K562 (cell line): ENCODE data around the gene RTP3. TPM values are rescaled to one million over a fixed set of nuclear protein-coding genes. Genes with fewer than 3 reads are reported as not detected.

Experiments used
- ATAC-seq: fragments of 200-7000 bp; cut with Tn5 transposase; 3 replicates; pipeline ENCODE4 v1.9.1; 2020; ENCODE audit warnings: moderate library complexity
- BruUV-seq: library from RNA; stranded (reverse); fragments of 400-500 nt; replicated peaks from 2 replicates; lab custom pipeline; 2021; lab: Mats Ljungman, UMichigan
- CTCF ChIA-PET: fragments of 300-600 bp; formaldehyde crosslinking; extraction: SDS; loops from one replicate; lab custom pipeline; 2021; ENCODE audit warnings: low intra/inter-chr PET ratio; lab: Yijun Ruan, JAX
- POLR2A ChIA-PET: fragments of 300-600, 350-650 bp; sonication (Branson Sonifier 250); formaldehyde crosslinking; extraction: SDS; loops from one replicate; lab custom pipeline; 2021; ENCODE audit warnings: antibody characterized with exemption, inconsistent platforms; lab: Yijun Ruan, JAX
- DNase-seq, 4 experiments: peaks; one replicate each; pipeline versions ENCODE4 v3.0.0 to v3.0.0-alpha.2; 2011 to 2018; ENCODE audit warnings: low spot score in 3 of 4, mixed read lengths in 3 of 4; ENCODE audit errors: extremely low read depth in 1 of 4
- FAIRE-seq: peaks from 2 replicates; lab custom pipeline; 2011; peaks lifted over from hg19 to GRCh38; lab: Jason Lieb, UNC
- H2AFZ ChIP-seq: 2 replicates; pipeline ENCODE4 v1.6.0; 2011; ENCODE audit warnings: low read depth, low read length, control low read depth, inconsistent platforms
- H3K27ac ChIP-seq: fragments of 200-600 bp; 3 replicates; pipeline ENCODE4 v1.8.0; 2011; ENCODE audit warnings: low read depth, mild to moderate bottlenecking, control low read depth, inconsistent platforms, low read length, moderate library complexity, mixed read lengths; ENCODE audit errors: extremely low read depth
- H3K27me3 ChIP-seq, 2 experiments: fragments of 300-600 bp in 1 of 2; 2 replicates in 1 of 2; 3 replicates in 1 of 2; pipeline versions ENCODE4 v1.6.0 to v1.8.0; 2011; ENCODE audit warnings: inconsistent platforms in 2 of 2, low read length in 2 of 2, mild to moderate bottlenecking in 1 of 2, mixed read lengths in 1 of 2, moderate library complexity in 1 of 2; ENCODE audit not compliant: control insufficient read depth in 2 of 2, insufficient read depth in 2 of 2
- H3K36me3 ChIP-seq: fragments of 300-600 bp; 3 replicates; pipeline ENCODE4 v1.8.0; 2011; ENCODE audit warnings: mild to moderate bottlenecking, low read length, inconsistent platforms; ENCODE audit not compliant: control insufficient read depth, insufficient read depth
- H3K4me1 ChIP-seq, 2 experiments: fragments of 200-600 bp in 1 of 2; replicated peaks in 1 of 2; 2 replicates in 1 of 2; 3 replicates in 1 of 2; pipeline versions ENCODE4 v1.5.1 to v1.8.0; 2011; ENCODE audit warnings: inconsistent platforms in 2 of 2, low read length in 2 of 2, mild to moderate bottlenecking in 1 of 2, mixed read lengths in 1 of 2, moderate library complexity in 1 of 2; ENCODE audit not compliant: control insufficient read depth in 2 of 2, insufficient read depth in 2 of 2
- H3K4me2 ChIP-seq: 2 replicates; pipeline ENCODE4 v1.6.1; 2011; ENCODE audit warnings: low read length, control low read depth, inconsistent platforms, mixed read lengths; ENCODE audit not compliant: insufficient read depth
- H3K4me3 ChIP-seq: fragments of 200-600 bp; sonication (generic), shearing (Covaris generic); 2 replicates; pipeline ENCODE4 v1.5.1; 2016; ENCODE audit warnings: control low read depth, inconsistent platforms
- H3K79me2 ChIP-seq: fragments of 200-600 bp; 3 replicates; pipeline ENCODE4 v1.8.0; 2011; ENCODE audit warnings: low read length, inconsistent platforms; ENCODE audit not compliant: control insufficient read depth, insufficient read depth
- H3K9ac ChIP-seq, 2 experiments: 2 replicates each; pipeline versions ENCODE4 v1.6.0 to v1.6.1; 2011; ENCODE audit warnings: low read depth in 2 of 2, low read length in 2 of 2, control low read depth in 1 of 2, inconsistent platforms in 1 of 2, mild to moderate bottlenecking in 1 of 2, mixed read lengths in 1 of 2; ENCODE audit not compliant: insufficient read depth in 1 of 2
- H3K9me1 ChIP-seq: one replicate; pipeline ENCODE4 v1.6.0; 2011; ENCODE audit warnings: inconsistent platforms, mild to moderate bottlenecking, low read length, moderate library complexity; ENCODE audit not compliant: control insufficient read depth, insufficient read depth
- H3K9me3 ChIP-seq: replicated peaks from 2 replicates; pipeline ENCODE4 v1.5.1; 2011; ENCODE audit warnings: low read depth, low read length, inconsistent platforms; ENCODE audit not compliant: control insufficient read depth, insufficient read depth
- H4K20me1 ChIP-seq: replicated peaks from 2 replicates; pipeline ENCODE4 v1.6.1; 2011; ENCODE audit warnings: low read length, inconsistent platforms, mixed read lengths; ENCODE audit not compliant: control insufficient read depth, insufficient read depth
- ARNT ChIP-seq, 2 experiments: fragments of 450-650 bp; IDR thresholded peaks; 2 replicates each; pipeline ENCODE4 v1.6.1; 2016; ENCODE audit warnings: mild to moderate bottlenecking in 1 of 2
- CTBP1 ChIP-seq: fragments of 450-650 bp; IDR thresholded peaks from 2 replicates; pipeline ENCODE4 v1.6.1; 2016; ENCODE audit warnings: borderline replicate concordance
- KDM4B ChIP-seq, 2 experiments: fragments of 450-650 bp in 1 of 2; sonication (generic) in 1 of 2; IDR thresholded peaks; 2 replicates each; pipeline ENCODE4 v1.6.1; 2016 to 2017; ENCODE audit warnings: borderline replicate concordance in 2 of 2, antibody characterized with exemption in 1 of 2, low read depth in 1 of 2, mild to moderate bottlenecking in 1 of 2
- L3MBTL2 ChIP-seq: fragments of 450-650 bp; IDR thresholded peaks from 2 replicates; pipeline ENCODE4 v1.6.1; 2016; ENCODE audit warnings: mild to moderate bottlenecking, moderate library complexity
- MEIS2 ChIP-seq: fragments of 450-650 bp; IDR thresholded peaks from 2 replicates; pipeline ENCODE4 v1.6.1; 2014; ENCODE audit warnings: mild to moderate bottlenecking; ENCODE audit not compliant: partially characterized antibody
- SPI1 ChIP-seq: IDR thresholded peaks from 2 replicates; pipeline ENCODE4 v1.6.1; 2011; ENCODE audit warnings: low read depth, low read length, control low read depth, borderline replicate concordance
- WGBS: fragments of 100-300 bp; shearing (Covaris generic); methylation state at CpG from one replicate; pipeline ENCODE4 v1.1.6; 2016; ENCODE audit warnings: low coverage, mixed read lengths; ENCODE audit not compliant: insufficient coverage; ENCODE audit errors: missing lambda C conversion rate; 5-methylcytosine and 5-hydroxymethylcytosine counted together
- in situ Hi-C: fragments of 300-500 bp; cut with MboI; formaldehyde crosslinking; loops from 4 replicates; pipeline ENCODE4 v1.15.0; 2018; ENCODE audit warnings: inconsistent platforms, mixed read lengths
- intact Hi-C: fragments of 100-400 bp; cut with micrococcal nuclease; formaldehyde crosslinking; loops from 2 replicates; pipeline ENCODE4 v1.14.2; 2022
- polyA plus RNA-seq, 8 experiments: library from polyadenylated mRNA; depleted of rRNA in 4 of 8; stranded (reverse) in 5 of 8; unstranded in 3 of 8; fragments of >200 nt; fragmentation: Nextera tagmentation in 2 of 8; fragmentation: Illumina TruSeq in 1 of 8; extraction: Ambion mirVana in 2 of 8; extraction: Trizol in 1 of 8; gene quantifications; 2 replicates each; pipeline versions ENCODE4 v1.2.1 to v1.2.3, GENCODE V29; 2011 to 2014; ENCODE audit warnings: inconsistent platforms in 1 of 8, missing spikeins in 1 of 8
- total RNA-seq, 7 experiments: library from RNA; depleted of rRNA in 6 of 7; stranded (reverse); fragments of >200 nt in 6 of 7; fragmentation: Illumina TruSeq in 2 of 7; extraction: Trizol in 2 of 7; gene quantifications; 2 replicates each; pipeline versions ENCODE4 v1.2.1 to v1.2.3, GENCODE V29; 2011 to 2021; ENCODE audit warnings: low replicate concordance in 1 of 7
- TF ChIP-seq, protein P1 (sequence below): fragments of 450-650 bp; IDR thresholded peaks from 2 replicates; pipeline ENCODE4 v1.6.1; 2016
- TF ChIP-seq, protein P2 (sequence below): fragments of 450-650 bp; IDR thresholded peaks from 2 replicates; pipeline ENCODE4 v1.6.1; 2016; ENCODE audit warnings: mild to moderate bottlenecking, moderate library complexity

Gene RTP3
- total and polyA plus RNA-seq, 9 of the 15 experiments (the other 6 are each of a cell fraction or from before 2014, with no cell fraction given), result not detected

DNA sequence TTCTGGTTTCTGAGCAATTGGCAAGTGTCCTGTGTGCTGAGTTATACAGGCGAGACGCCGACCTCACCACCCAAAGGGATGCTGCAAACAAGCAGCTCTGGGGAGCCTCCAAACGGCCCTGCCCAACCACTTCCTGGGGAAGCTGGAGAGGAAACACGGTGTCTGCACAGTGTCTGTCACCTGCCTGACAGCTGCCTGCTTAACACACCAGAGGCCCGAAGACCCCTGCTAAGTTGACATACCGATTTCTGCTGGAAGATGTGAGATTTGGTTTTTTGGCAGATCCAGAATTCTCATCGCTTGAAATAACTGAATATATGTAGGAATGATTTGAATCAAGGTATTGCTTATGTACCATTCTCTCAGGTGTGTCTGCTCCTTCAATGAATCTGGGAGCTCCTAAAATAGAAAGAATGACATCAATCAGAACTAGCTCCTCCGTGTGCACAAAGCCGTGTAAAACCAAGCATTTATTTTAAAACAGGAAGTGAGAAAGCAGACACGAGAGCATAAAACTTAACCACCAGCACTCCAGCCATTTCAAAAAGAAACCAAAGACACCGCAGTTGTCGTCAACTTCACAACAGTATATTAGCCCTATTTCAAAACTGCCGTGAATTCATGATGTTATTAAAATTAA, 41.1 kb downstream of the RTP3 start:
- H3K4me1 ChIP-seq, result peaks cover 27 to 35% of the 10 kb centered on the region in 2 experiments; a peak in 4 of 5 replicates
- intact Hi-C loops, result no loop called here
- ATAC-seq, result peak; percentile 63
- H3K9me3 ChIP-seq, result no peaks in the 10 kb centered on the region
- no peaks in the 10 kb centered on the region for H4K20me1 ChIP-seq
- DNase-seq, result no peak
- POLR2A ChIA-PET, result interaction anchor here (0.9 to 1.9 kb wide), 4 partner anchors 10 to 46 kb away, joined by 3 to 8 read pairs (median 5); no protein-coding TSS in a partner anchor
- H3K9me1 ChIP-seq, result no peaks in the 10 kb centered on the region
- no peaks in the 10 kb centered on the region; a peak in 1 of 5 replicates for H3K27me3 ChIP-seq
- TF ChIP-seq ARNT (IDR thresholded peaks at IDR 0.05) (no peak), KDM4B (IDR thresholded peaks at IDR 0.05; ENCODE audit: borderline replicate concordance in 2 of 2, low read depth in 1 of 2) (no peak), MEIS2 (peak; percentile 63), SPI1 (peak; percentile 89), CTBP1 (peak; percentile 25; the same call in 1 of the 2 replicates), L3MBTL2 (peak; percentile 37; the same call in 1 of the 2 replicates)
- TF ChIP-seq, protein P1, sequence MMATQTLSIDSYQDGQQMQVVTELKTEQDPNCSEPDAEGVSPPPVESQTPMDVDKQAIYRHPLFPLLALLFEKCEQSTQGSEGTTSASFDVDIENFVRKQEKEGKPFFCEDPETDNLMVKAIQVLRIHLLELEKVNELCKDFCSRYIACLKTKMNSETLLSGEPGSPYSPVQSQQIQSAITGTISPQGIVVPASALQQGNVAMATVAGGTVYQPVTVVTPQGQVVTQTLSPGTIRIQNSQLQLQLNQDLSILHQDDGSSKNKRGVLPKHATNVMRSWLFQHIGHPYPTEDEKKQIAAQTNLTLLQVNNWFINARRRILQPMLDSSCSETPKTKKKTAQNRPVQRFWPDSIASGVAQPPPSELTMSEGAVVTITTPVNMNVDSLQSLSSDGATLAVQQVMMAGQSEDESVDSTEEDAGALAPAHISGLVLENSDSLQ, result peak; percentile 68
- TF ChIP-seq, protein P2, sequence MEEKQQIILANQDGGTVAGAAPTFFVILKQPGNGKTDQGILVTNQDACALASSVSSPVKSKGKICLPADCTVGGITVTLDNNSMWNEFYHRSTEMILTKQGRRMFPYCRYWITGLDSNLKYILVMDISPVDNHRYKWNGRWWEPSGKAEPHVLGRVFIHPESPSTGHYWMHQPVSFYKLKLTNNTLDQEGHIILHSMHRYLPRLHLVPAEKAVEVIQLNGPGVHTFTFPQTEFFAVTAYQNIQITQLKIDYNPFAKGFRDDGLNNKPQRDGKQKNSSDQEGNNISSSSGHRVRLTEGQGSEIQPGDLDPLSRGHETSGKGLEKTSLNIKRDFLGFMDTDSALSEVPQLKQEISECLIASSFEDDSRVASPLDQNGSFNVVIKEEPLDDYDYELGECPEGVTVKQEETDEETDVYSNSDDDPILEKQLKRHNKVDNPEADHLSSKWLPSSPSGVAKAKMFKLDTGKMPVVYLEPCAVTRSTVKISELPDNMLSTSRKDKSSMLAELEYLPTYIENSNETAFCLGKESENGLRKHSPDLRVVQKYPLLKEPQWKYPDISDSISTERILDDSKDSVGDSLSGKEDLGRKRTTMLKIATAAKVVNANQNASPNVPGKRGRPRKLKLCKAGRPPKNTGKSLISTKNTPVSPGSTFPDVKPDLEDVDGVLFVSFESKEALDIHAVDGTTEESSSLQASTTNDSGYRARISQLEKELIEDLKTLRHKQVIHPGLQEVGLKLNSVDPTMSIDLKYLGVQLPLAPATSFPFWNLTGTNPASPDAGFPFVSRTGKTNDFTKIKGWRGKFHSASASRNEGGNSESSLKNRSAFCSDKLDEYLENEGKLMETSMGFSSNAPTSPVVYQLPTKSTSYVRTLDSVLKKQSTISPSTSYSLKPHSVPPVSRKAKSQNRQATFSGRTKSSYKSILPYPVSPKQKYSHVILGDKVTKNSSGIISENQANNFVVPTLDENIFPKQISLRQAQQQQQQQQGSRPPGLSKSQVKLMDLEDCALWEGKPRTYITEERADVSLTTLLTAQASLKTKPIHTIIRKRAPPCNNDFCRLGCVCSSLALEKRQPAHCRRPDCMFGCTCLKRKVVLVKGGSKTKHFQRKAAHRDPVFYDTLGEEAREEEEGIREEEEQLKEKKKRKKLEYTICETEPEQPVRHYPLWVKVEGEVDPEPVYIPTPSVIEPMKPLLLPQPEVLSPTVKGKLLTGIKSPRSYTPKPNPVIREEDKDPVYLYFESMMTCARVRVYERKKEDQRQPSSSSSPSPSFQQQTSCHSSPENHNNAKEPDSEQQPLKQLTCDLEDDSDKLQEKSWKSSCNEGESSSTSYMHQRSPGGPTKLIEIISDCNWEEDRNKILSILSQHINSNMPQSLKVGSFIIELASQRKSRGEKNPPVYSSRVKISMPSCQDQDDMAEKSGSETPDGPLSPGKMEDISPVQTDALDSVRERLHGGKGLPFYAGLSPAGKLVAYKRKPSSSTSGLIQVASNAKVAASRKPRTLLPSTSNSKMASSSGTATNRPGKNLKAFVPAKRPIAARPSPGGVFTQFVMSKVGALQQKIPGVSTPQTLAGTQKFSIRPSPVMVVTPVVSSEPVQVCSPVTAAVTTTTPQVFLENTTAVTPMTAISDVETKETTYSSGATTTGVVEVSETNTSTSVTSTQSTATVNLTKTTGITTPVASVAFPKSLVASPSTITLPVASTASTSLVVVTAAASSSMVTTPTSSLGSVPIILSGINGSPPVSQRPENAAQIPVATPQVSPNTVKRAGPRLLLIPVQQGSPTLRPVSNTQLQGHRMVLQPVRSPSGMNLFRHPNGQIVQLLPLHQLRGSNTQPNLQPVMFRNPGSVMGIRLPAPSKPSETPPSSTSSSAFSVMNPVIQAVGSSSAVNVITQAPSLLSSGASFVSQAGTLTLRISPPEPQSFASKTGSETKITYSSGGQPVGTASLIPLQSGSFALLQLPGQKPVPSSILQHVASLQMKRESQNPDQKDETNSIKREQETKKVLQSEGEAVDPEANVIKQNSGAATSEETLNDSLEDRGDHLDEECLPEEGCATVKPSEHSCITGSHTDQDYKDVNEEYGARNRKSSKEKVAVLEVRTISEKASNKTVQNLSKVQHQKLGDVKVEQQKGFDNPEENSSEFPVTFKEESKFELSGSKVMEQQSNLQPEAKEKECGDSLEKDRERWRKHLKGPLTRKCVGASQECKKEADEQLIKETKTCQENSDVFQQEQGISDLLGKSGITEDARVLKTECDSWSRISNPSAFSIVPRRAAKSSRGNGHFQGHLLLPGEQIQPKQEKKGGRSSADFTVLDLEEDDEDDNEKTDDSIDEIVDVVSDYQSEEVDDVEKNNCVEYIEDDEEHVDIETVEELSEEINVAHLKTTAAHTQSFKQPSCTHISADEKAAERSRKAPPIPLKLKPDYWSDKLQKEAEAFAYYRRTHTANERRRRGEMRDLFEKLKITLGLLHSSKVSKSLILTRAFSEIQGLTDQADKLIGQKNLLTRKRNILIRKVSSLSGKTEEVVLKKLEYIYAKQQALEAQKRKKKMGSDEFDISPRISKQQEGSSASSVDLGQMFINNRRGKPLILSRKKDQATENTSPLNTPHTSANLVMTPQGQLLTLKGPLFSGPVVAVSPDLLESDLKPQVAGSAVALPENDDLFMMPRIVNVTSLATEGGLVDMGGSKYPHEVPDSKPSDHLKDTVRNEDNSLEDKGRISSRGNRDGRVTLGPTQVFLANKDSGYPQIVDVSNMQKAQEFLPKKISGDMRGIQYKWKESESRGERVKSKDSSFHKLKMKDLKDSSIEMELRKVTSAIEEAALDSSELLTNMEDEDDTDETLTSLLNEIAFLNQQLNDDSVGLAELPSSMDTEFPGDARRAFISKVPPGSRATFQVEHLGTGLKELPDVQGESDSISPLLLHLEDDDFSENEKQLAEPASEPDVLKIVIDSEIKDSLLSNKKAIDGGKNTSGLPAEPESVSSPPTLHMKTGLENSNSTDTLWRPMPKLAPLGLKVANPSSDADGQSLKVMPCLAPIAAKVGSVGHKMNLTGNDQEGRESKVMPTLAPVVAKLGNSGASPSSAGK, result peak; percentile 58
- no peak overlapping the region for H3K4me3 ChIP-seq
- in situ Hi-C loops, result no loop called here
- no peaks in the 10 kb centered on the region for H3K36me3 ChIP-seq
- no peak for FAIRE-seq
- no peaks in the 10 kb centered on the region for H3K79me2 ChIP-seq
- no peak overlapping the region for H3K27ac ChIP-seq
- 37% methylated on average over 14 of the region's 14 CpGs for WGBS
- CTCF ChIA-PET, result no interaction called here
- BruUV-seq, result no TSS peak
- H2AFZ ChIP-seq, result peak overlapping the region; percentile 71
- no peak overlapping the region; a peak in 1 of 4 replicates for H3K9ac ChIP-seq
- H3K4me2 ChIP-seq, result no peak overlapping the region
